Measurements from ENCODE around the gene DIPK1C.

The DIPK1C gene

GRCh38 chr18:74420926-74421325, 36.2 kb downstream of the DIPK1C start:
- H3K4me3 ChIP-seq (ENCODE audit: low read depth, low read length) = no peak overlapping the region
- no peak for DNase-seq (ENCODE audit: low read depth, low spot score)
- in situ Hi-C loops (cut with HindIII; ENCODE audit: low sequenced_read_pairs) = no loop called here
- TF ChIP-seq CTCF (IDR thresholded peaks at IDR 0.05; ENCODE audit: low read depth, low read length) = no peak

- no peak for DNase-seq (ENCODE audit: low read depth, low spot score)
- in situ Hi-C loops (cut with HindIII; ENCODE audit: low sequenced_read_pairs) = no loop called here
- H3K4me3 ChIP-seq (ENCODE audit: low read depth, low read length) = no peak overlapping the region
- no peak for TF ChIP-seq CTCF (IDR thresholded peaks at IDR 0.05; ENCODE audit: low read depth, low read length)
Observed at GRCh38 chr18:74420481-74420880, 36.6 kb downstream of the DIPK1C start.

- no peak for TF ChIP-seq CTCF (IDR thresholded peaks at IDR 0.05; ENCODE audit: low read depth, low read length)
- no peak overlapping the region for H3K4me3 ChIP-seq (ENCODE audit: low read depth, low read length)
- in situ Hi-C loops (cut with HindIII; ENCODE audit: low sequenced_read_pairs) = no loop called here
- DNase-seq (ENCODE audit: low read depth, low spot score) = no peak
Observed at GRCh38 chr18:74419761-74420160, 37.3 kb downstream of the DIPK1C start.

- in situ Hi-C loops (cut with HindIII; ENCODE audit: low sequenced_read_pairs) = no loop called here
- no peak overlapping the region for H3K4me3 ChIP-seq (ENCODE audit: low read depth, low read length)
- DNase-seq (ENCODE audit: low read depth, low spot score) = no peak
- TF ChIP-seq CTCF (IDR thresholded peaks at IDR 0.05; ENCODE audit: low read depth, low read length) = no peak
Observed at GRCh38 chr18:74418023-74418422, 39.1 kb downstream of the DIPK1C start.

- DNase-seq (ENCODE audit: low read depth, low spot score) = no peak
- in situ Hi-C loops (cut with HindIII; ENCODE audit: low sequenced_read_pairs) = no loop called here
- no peak overlapping the region for H3K4me3 ChIP-seq (ENCODE audit: low read depth, low read length)
- TF ChIP-seq CTCF (IDR thresholded peaks at IDR 0.05; ENCODE audit: low read depth, low read length) = no peak
Observed at GRCh38 chr18:74416124-74416523, 41.0 kb downstream of the DIPK1C start.

GRCh38 chr18:74414953-74415515, 42.1 kb downstream of the DIPK1C start:
- no peak for DNase-seq (ENCODE audit: low read depth, low spot score)
- in situ Hi-C loops (cut with HindIII; ENCODE audit: low sequenced_read_pairs) = no loop called here
- no peak for TF ChIP-seq CTCF (IDR thresholded peaks at IDR 0.05; ENCODE audit: low read depth, low read length)
- H3K4me3 ChIP-seq (ENCODE audit: low read depth, low read length) = no peak overlapping the region

GRCh38 chr18:74413836-74414235, 43.3 kb downstream of the DIPK1C start:
- no peak for TF ChIP-seq CTCF (IDR thresholded peaks at IDR 0.05; ENCODE audit: low read depth, low read length)
- in situ Hi-C loops (cut with HindIII; ENCODE audit: low sequenced_read_pairs) = no loop called here
- no peak for DNase-seq (ENCODE audit: low read depth, low spot score)
- no peak overlapping the region for H3K4me3 ChIP-seq (ENCODE audit: low read depth, low read length)

Data from astrocyte of the spinal cord (primary cell).